HEK293T (cell line): ENCODE measurements around the gene CAPN9.

Experiments
- ARNT ChIP-seq: fragments of 450-650 bp; IDR thresholded peaks from 2 replicates; pipeline ENCODE4 v1.6.1; 2017; ENCODE audit warnings: mild to moderate bottlenecking
- BHLHE40 ChIP-seq: fragments of 450-650 bp; IDR thresholded peaks from 2 replicates; pipeline ENCODE4 v1.6.1; 2016; ENCODE audit warnings: mild to moderate bottlenecking, moderate library complexity, borderline replicate concordance
- CTBP1 ChIP-seq: fragments of 450-650 bp; IDR thresholded peaks from 2 replicates; pipeline ENCODE4 v1.6.1; 2016; ENCODE audit warnings: borderline replicate concordance
- ELF4 ChIP-seq: fragments of 450-650 bp; IDR thresholded peaks from 2 replicates; pipeline ENCODE4 v1.6.1; 2017; ENCODE audit warnings: antibody characterized with exemption
- FOXA1 ChIP-seq: fragments of 450-650 bp; IDR thresholded peaks from 2 replicates; pipeline ENCODE4 v1.6.1; 2016; ENCODE audit warnings: mild to moderate bottlenecking
- FOXK2 ChIP-seq: fragments of 450-650 bp; IDR thresholded peaks from 2 replicates; pipeline ENCODE4 v1.6.1; 2016; ENCODE audit warnings: mild to moderate bottlenecking
- FOXM1 ChIP-seq: fragments of 450-650 bp; IDR thresholded peaks from 2 replicates; pipeline ENCODE4 v1.6.1; 2017; ENCODE audit warnings: mild to moderate bottlenecking, borderline replicate concordance
- NFRKB ChIP-seq: fragments of 450-650 bp; IDR thresholded peaks from 2 replicates; pipeline ENCODE4 v1.6.1; 2016; ENCODE audit warnings: mild to moderate bottlenecking, moderate library complexity
- PKNOX1 ChIP-seq: fragments of 450-650 bp; IDR thresholded peaks from 2 replicates; pipeline ENCODE4 v1.6.1; 2016
- SP1 ChIP-seq: fragments of 450-650 bp; IDR thresholded peaks from 2 replicates; pipeline ENCODE4 v1.6.1; 2017
- SUZ12 ChIP-seq: fragments of 450-650 bp; IDR thresholded peaks from 2 replicates; pipeline ENCODE4 v1.6.1; 2016; ENCODE audit warnings: mild to moderate bottlenecking
- TARDBP ChIP-seq: fragments of 450-650 bp; IDR thresholded peaks from 2 replicates; pipeline ENCODE4 v1.6.1; 2016
- ZNF384 ChIP-seq: fragments of 450-650 bp; IDR thresholded peaks from 2 replicates; pipeline ENCODE4 v1.6.1; 2016

GRCh38 chr1:230713138-230713537 lies 34.0 kb upstream of the CAPN9 start:
- no peak for TF ChIP-seq SUZ12
- no peak for TF ChIP-seq FOXM1
- TF ChIP-seq PKNOX1 = no peak
- no peak for TF ChIP-seq ELF4
- no peak for TF ChIP-seq ARNT
- TF ChIP-seq SP1 = no peak
- TF ChIP-seq FOXA1 = no peak
- no peak for TF ChIP-seq TARDBP
- TF ChIP-seq NFRKB = no peak
- TF ChIP-seq ZNF384 = no peak
- TF ChIP-seq CTBP1 = no peak
- no peak for TF ChIP-seq FOXK2
- no peak for TF ChIP-seq BHLHE40
